K562 (cell line): Measurements from ENCODE around the gene SDSL. TPM values are rescaled to one million over a fixed set of nuclear protein-coding genes. Genes with fewer than 3 reads are reported as not detected.

Experiments
- BDP1 ChIP-seq: IDR thresholded peaks from 3 replicates; pipeline ENCODE4 v1.6.1; 2011; ENCODE audit not compliant: insufficient read length, insufficient read depth
- CXXC5 ChIP-seq: fragments of 250-450 bp; sonication (Bioruptor Pico); IDR thresholded peaks from 2 replicates; pipeline ENCODE4 v1.8.0; 2022; ENCODE audit warnings: inconsistent platforms, mild to moderate bottlenecking, moderate library complexity
- ELF1 ChIP-seq: fragments of 200-800 bp; sonication (Bioruptor generic); IDR thresholded peaks from 2 replicates; pipeline ENCODE4 v1.6.1; 2016; ENCODE audit warnings: missing genetic modification characterization, missing compliant biosample characterization
- polyA plus RNA-seq, 8 experiments: library from polyadenylated mRNA; depleted of rRNA in 4 of 8; stranded (reverse) in 5 of 8; unstranded in 3 of 8; fragments of >200 nt; fragmentation: Nextera tagmentation in 2 of 8; fragmentation: Illumina TruSeq in 1 of 8; extraction: Ambion mirVana in 2 of 8; extraction: Trizol in 1 of 8; gene quantifications; 2 replicates each; pipeline versions ENCODE4 v1.2.1 to v1.2.3, GENCODE V29; 2011 to 2014; ENCODE audit warnings: inconsistent platforms in 1 of 8, missing spikeins in 1 of 8
- total RNA-seq, 7 experiments: library from RNA; depleted of rRNA in 6 of 7; stranded (reverse); fragments of >200 nt in 6 of 7; fragmentation: Illumina TruSeq in 2 of 7; extraction: Trizol in 2 of 7; gene quantifications; 2 replicates each; pipeline versions ENCODE4 v1.2.1 to v1.2.3, GENCODE V29; 2011 to 2021; ENCODE audit warnings: low replicate concordance in 1 of 7
- TF ChIP-seq, protein P1 (sequence below): fragments of 200-600 bp; sonication (generic); IDR thresholded peaks from one replicate; pipeline ENCODE4 v1.6.1; 2012; ENCODE audit warnings: mild to moderate bottlenecking, low read depth, low read length, inconsistent platforms

Gene SDSL
- total and polyA plus RNA-seq, 9 of the 15 experiments (the other 6 are each of a cell fraction or from before 2014, with no cell fraction given), result 0.31 to 11.0 (median 7.4) TPM

- TF ChIP-seq, protein P1, sequence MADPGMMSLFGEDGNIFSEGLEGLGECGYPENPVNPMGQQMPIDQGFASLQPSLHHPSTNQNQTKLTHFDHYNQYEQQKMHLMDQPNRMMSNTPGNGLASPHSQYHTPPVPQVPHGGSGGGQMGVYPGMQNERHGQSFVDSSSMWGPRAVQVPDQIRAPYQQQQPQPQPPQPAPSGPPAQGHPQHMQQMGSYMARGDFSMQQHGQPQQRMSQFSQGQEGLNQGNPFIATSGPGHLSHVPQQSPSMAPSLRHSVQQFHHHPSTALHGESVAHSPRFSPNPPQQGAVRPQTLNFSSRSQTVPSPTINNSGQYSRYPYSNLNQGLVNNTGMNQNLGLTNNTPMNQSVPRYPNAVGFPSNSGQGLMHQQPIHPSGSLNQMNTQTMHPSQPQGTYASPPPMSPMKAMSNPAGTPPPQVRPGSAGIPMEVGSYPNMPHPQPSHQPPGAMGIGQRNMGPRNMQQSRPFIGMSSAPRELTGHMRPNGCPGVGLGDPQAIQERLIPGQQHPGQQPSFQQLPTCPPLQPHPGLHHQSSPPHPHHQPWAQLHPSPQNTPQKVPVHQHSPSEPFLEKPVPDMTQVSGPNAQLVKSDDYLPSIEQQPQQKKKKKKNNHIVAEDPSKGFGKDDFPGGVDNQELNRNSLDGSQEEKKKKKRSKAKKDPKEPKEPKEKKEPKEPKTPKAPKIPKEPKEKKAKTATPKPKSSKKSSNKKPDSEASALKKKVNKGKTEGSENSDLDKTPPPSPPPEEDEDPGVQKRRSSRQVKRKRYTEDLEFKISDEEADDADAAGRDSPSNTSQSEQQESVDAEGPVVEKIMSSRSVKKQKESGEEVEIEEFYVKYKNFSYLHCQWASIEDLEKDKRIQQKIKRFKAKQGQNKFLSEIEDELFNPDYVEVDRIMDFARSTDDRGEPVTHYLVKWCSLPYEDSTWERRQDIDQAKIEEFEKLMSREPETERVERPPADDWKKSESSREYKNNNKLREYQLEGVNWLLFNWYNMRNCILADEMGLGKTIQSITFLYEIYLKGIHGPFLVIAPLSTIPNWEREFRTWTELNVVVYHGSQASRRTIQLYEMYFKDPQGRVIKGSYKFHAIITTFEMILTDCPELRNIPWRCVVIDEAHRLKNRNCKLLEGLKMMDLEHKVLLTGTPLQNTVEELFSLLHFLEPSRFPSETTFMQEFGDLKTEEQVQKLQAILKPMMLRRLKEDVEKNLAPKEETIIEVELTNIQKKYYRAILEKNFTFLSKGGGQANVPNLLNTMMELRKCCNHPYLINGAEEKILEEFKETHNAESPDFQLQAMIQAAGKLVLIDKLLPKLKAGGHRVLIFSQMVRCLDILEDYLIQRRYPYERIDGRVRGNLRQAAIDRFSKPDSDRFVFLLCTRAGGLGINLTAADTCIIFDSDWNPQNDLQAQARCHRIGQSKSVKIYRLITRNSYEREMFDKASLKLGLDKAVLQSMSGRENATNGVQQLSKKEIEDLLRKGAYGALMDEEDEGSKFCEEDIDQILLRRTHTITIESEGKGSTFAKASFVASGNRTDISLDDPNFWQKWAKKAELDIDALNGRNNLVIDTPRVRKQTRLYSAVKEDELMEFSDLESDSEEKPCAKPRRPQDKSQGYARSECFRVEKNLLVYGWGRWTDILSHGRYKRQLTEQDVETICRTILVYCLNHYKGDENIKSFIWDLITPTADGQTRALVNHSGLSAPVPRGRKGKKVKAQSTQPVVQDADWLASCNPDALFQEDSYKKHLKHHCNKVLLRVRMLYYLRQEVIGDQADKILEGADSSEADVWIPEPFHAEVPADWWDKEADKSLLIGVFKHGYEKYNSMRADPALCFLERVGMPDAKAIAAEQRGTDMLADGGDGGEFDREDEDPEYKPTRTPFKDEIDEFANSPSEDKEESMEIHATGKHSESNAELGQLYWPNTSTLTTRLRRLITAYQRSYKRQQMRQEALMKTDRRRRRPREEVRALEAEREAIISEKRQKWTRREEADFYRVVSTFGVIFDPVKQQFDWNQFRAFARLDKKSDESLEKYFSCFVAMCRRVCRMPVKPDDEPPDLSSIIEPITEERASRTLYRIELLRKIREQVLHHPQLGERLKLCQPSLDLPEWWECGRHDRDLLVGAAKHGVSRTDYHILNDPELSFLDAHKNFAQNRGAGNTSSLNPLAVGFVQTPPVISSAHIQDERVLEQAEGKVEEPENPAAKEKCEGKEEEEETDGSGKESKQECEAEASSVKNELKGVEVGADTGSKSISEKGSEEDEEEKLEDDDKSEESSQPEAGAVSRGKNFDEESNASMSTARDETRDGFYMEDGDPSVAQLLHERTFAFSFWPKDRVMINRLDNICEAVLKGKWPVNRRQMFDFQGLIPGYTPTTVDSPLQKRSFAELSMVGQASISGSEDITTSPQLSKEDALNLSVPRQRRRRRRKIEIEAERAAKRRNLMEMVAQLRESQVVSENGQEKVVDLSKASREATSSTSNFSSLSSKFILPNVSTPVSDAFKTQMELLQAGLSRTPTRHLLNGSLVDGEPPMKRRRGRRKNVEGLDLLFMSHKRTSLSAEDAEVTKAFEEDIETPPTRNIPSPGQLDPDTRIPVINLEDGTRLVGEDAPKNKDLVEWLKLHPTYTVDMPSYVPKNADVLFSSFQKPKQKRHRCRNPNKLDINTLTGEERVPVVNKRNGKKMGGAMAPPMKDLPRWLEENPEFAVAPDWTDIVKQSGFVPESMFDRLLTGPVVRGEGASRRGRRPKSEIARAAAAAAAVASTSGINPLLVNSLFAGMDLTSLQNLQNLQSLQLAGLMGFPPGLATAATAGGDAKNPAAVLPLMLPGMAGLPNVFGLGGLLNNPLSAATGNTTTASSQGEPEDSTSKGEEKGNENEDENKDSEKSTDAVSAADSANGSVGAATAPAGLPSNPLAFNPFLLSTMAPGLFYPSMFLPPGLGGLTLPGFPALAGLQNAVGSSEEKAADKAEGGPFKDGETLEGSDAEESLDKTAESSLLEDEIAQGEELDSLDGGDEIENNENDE, result no peak
- TF ChIP-seq CXXC5 (CRISPR knock-in tag), result no peak
- no peak for TF ChIP-seq ELF1 (tag)
- no peak for TF ChIP-seq BDP1
Measured at GRCh38 chr12:113387631-113388030, 34.5 kb upstream of the SDSL start (continued).
